ENCODE results near the gene ATP6V0A4.

- no peak for TF ChIP-seq POLR2A (IDR thresholded peaks at IDR 0.05; ENCODE audit: low read depth, low read length)
- TF ChIP-seq POLR2AphosphoS5 (IDR thresholded peaks at IDR 0.05; ENCODE audit: low read depth, low read length): no peak
- TF ChIP-seq TAF1 (IDR thresholded peaks at IDR 0.05; ENCODE audit: low read depth, low read length): no peak
- TF ChIP-seq POU2F2 (IDR thresholded peaks at IDR 0.05; ENCODE audit: low read depth, low read length): no peak
- TF ChIP-seq SPI1 (IDR thresholded peaks at IDR 0.05; ENCODE audit: low read depth, low read length): no peak
- TF ChIP-seq PAX5 (IDR thresholded peaks at IDR 0.05; ENCODE audit: insufficient read depth, low read length, severe bottlenecking): no peak
These were observed 1.5 kb upstream of the ATP6V0A4 start for GRCh38 chr7:138799336-138800000.
